Body of pancreas (tissue), 4 donors: ENCODE results near the gene COL6A1.
"Not testable (repeated sequence)": the region's sequence is repeated elsewhere in the genome, so short reads cannot be mapped to it uniquely, and the experiment has no call there.

Source experiments
- CTCF ChIP-seq, 7 experiments: fragments of 450-650 bp in 4 of 7; fragments of 200-600 bp in 3 of 7; sonication (generic) in 3 of 7; IDR thresholded peaks; one replicate each; pipeline ENCODE4 v1.5.1; 2016 to 2019; ENCODE audit warnings: antibody characterized with exemption in 7 of 7
- POLR2A ChIP-seq, 3 donors: fragments of 450-650 bp; IDR thresholded peaks; one replicate each; pipeline ENCODE4 v1.6.1; 2016; ENCODE audit warnings: antibody characterized with exemption in 3 of 3, mild to moderate bottlenecking in 2 of 3

GRCh38 chr21:46046906-46047305 is 65.3 kb downstream of the COL6A1 start:
- not testable (repeated sequence) for TF ChIP-seq CTCF, POLR2A (IDR thresholded peaks at IDR 0.05)
